ENCODE data around the gene CASP9. TPM values are rescaled to one million over a fixed set of nuclear protein-coding genes. Genes with fewer than 3 reads are reported as not detected.
"Not testable (repeated sequence)": the region's sequence is repeated elsewhere in the genome, so short reads cannot be mapped to it uniquely, and the experiment has no call there.

Gene CASP9
- polyA plus RNA-seq, 2 donors, result 10.3 to 10.4 TPM

GRCh38 chr1:15515022-15515663 lies 8.9 kb downstream of the CASP9 start:
- Histone ChIP-seq H3K36me3 (ENCODE audit: control insufficient read depth in 2 of 2, insufficient read depth in 2 of 2, low read length in 1 of 2) (peaks cover 0 to 4% of the 10 kb centered on the region in 2 donors), H3K9me3 (ENCODE audit: control insufficient read depth in 2 of 2, insufficient read depth in 1 of 2, low read depth in 1 of 2, low read length in 1 of 2) (no peaks in the 10 kb centered on the region)
- WGBS, 2 donors, result 63 to 70% methylated on average over 2 of the region's 2 CpGs

GRCh38 chr1:15514557-15514956 lies 9.5 kb downstream of the CASP9 start:
- 94 to 96% methylated on average over 5 of the region's 5 CpGs for WGBS, 2 donors
- H3K9me3 ChIP-seq (ENCODE audit: control insufficient read depth in 2 of 2, insufficient read depth in 1 of 2, low read depth in 1 of 2, low read length in 1 of 2), result not testable (repeated sequence)

More at GRCh38 chr1:15515022-15515663, 8.9 kb downstream of the CASP9 start:
- H3K4me1 ChIP-seq (ENCODE audit: control insufficient read depth in 2 of 2, insufficient read depth in 2 of 2, low read length in 1 of 2), result peaks cover 0 to 3% of the 10 kb centered on the region in 2 donors
- H3K4me3 ChIP-seq (ENCODE audit: low read depth in 1 of 2, low read length in 2 of 2), result no peak overlapping the region
- H3K27me3 ChIP-seq (ENCODE audit: control insufficient read depth in 1 of 2, insufficient read depth in 2 of 2, low read length in 2 of 2), result no peaks in the 10 kb centered on the region
- no peak overlapping the region for H3K27ac ChIP-seq (ENCODE audit: low read depth in 2 of 2, low read length in 1 of 2)

GRCh38 chr1:15513919-15514318 lies 10.1 kb downstream of the CASP9 start:
- no peaks in the 10 kb centered on the region for H3K9me3 ChIP-seq (ENCODE audit: control insufficient read depth in 2 of 2, insufficient read depth in 1 of 2, low read depth in 1 of 2, low read length in 1 of 2)
- no peaks in the 10 kb centered on the region for H3K27me3 ChIP-seq (ENCODE audit: control insufficient read depth in 1 of 2, insufficient read depth in 2 of 2, low read length in 2 of 2)
- no peak overlapping the region for H3K4me3 ChIP-seq (ENCODE audit: low read depth in 1 of 2, low read length in 2 of 2)
- 91 to 92% methylated on average over 3 of the region's 3 CpGs for WGBS, 2 donors
- H3K4me1 ChIP-seq (ENCODE audit: control insufficient read depth in 2 of 2, insufficient read depth in 2 of 2, low read length in 1 of 2), result peaks cover 0 to 3% of the 10 kb centered on the region in 2 donors
- peaks cover 0 to 4% of the 10 kb centered on the region in 2 donors for H3K36me3 ChIP-seq (ENCODE audit: control insufficient read depth in 2 of 2, insufficient read depth in 2 of 2, low read length in 1 of 2)
- no peak overlapping the region for H3K27ac ChIP-seq (ENCODE audit: low read depth in 2 of 2, low read length in 1 of 2)

More at GRCh38 chr1:15514557-15514956, 9.5 kb downstream of the CASP9 start:
- not testable (repeated sequence) for H3K4me3 ChIP-seq (ENCODE audit: low read depth in 1 of 2, low read length in 2 of 2); H3K27me3 ChIP-seq (ENCODE audit: control insufficient read depth in 1 of 2, insufficient read depth in 2 of 2, low read length in 2 of 2); H3K27ac ChIP-seq (ENCODE audit: low read depth in 2 of 2, low read length in 1 of 2); H3K4me1 ChIP-seq (ENCODE audit: control insufficient read depth in 2 of 2, insufficient read depth in 2 of 2, low read length in 1 of 2); H3K36me3 ChIP-seq (ENCODE audit: control insufficient read depth in 2 of 2, insufficient read depth in 2 of 2, low read length in 1 of 2)

- H3K4me1 ChIP-seq (ENCODE audit: control insufficient read depth in 2 of 2, insufficient read depth in 2 of 2, low read length in 1 of 2), result peaks cover 0 to 3% of the 10 kb centered on the region in 2 donors
- 85 to 86% methylated on average over 4 of the region's 4 CpGs for WGBS, 2 donors
Observed at GRCh38 chr1:15513192-15513591, 10.8 kb downstream of the CASP9 start.

GRCh38 chr1:15510611-15511405 lies 13.2 kb downstream of the CASP9 start:
- H3K27me3 ChIP-seq (ENCODE audit: control insufficient read depth in 1 of 2, insufficient read depth in 2 of 2, low read length in 2 of 2), result no peaks in the 10 kb centered on the region
- H3K4me3 ChIP-seq (ENCODE audit: low read depth in 1 of 2, low read length in 2 of 2), result no peak overlapping the region
- peaks cover 7 to 11% of the 10 kb centered on the region in 2 donors for H3K36me3 ChIP-seq (ENCODE audit: control insufficient read depth in 2 of 2, insufficient read depth in 2 of 2, low read length in 1 of 2)
- WGBS, 2 donors, result 88 to 96% methylated on average over 8 of the region's 8 CpGs
- no peaks in the 10 kb centered on the region for H3K9me3 ChIP-seq (ENCODE audit: control insufficient read depth in 2 of 2, insufficient read depth in 1 of 2, low read depth in 1 of 2, low read length in 1 of 2)
- H3K4me1 ChIP-seq (ENCODE audit: control insufficient read depth in 2 of 2, insufficient read depth in 2 of 2, low read length in 1 of 2), result no peaks in the 10 kb centered on the region
- no peak overlapping the region for H3K27ac ChIP-seq (ENCODE audit: low read depth in 2 of 2, low read length in 1 of 2)

More at GRCh38 chr1:15513192-15513591, 10.8 kb downstream of the CASP9 start:
- no peak overlapping the region for H3K27ac ChIP-seq (ENCODE audit: low read depth in 2 of 2, low read length in 1 of 2)
- H3K27me3 ChIP-seq (ENCODE audit: control insufficient read depth in 1 of 2, insufficient read depth in 2 of 2, low read length in 2 of 2), result no peaks in the 10 kb centered on the region
- no peaks in the 10 kb centered on the region for H3K9me3 ChIP-seq (ENCODE audit: control insufficient read depth in 2 of 2, insufficient read depth in 1 of 2, low read depth in 1 of 2, low read length in 1 of 2)
- H3K36me3 ChIP-seq (ENCODE audit: control insufficient read depth in 2 of 2, insufficient read depth in 2 of 2, low read length in 1 of 2), result peaks cover 0 to 4% of the 10 kb centered on the region in 2 donors
- no peak overlapping the region for H3K4me3 ChIP-seq (ENCODE audit: low read depth in 1 of 2, low read length in 2 of 2)

- Histone ChIP-seq H3K36me3 (ENCODE audit: control insufficient read depth in 2 of 2, insufficient read depth in 2 of 2, low read length in 1 of 2) (peaks cover 15 to 18% of the 10 kb centered on the region in 2 donors), H3K27me3 (ENCODE audit: control insufficient read depth in 1 of 2, insufficient read depth in 2 of 2, low read length in 2 of 2) (no peaks in the 10 kb centered on the region), H3K4me3 (ENCODE audit: low read depth in 1 of 2, low read length in 2 of 2) (no peak overlapping the region), H3K4me1 (ENCODE audit: control insufficient read depth in 2 of 2, insufficient read depth in 2 of 2, low read length in 1 of 2) (no peaks in the 10 kb centered on the region), H3K9me3 (ENCODE audit: control insufficient read depth in 2 of 2, insufficient read depth in 1 of 2, low read depth in 1 of 2, low read length in 1 of 2) (no peaks in the 10 kb centered on the region), H3K27ac (ENCODE audit: low read depth in 2 of 2, low read length in 1 of 2) (no peak overlapping the region)
- 84 to 85% methylated on average over 7 of the region's 7 CpGs for WGBS, 2 donors
Observed at GRCh38 chr1:15509586-15509985, 14.4 kb downstream of the CASP9 start.

- no peaks in the 10 kb centered on the region for H3K27me3 ChIP-seq (ENCODE audit: control insufficient read depth in 1 of 2, insufficient read depth in 2 of 2, low read length in 2 of 2)
- no peaks in the 10 kb centered on the region for H3K4me1 ChIP-seq (ENCODE audit: control insufficient read depth in 2 of 2, insufficient read depth in 2 of 2, low read length in 1 of 2)
- no peak overlapping the region for H3K4me3 ChIP-seq (ENCODE audit: low read depth in 1 of 2, low read length in 2 of 2)
- no peaks in the 10 kb centered on the region for H3K9me3 ChIP-seq (ENCODE audit: control insufficient read depth in 2 of 2, insufficient read depth in 1 of 2, low read depth in 1 of 2, low read length in 1 of 2)
- peaks cover 15 to 18% of the 10 kb centered on the region in 2 donors for H3K36me3 ChIP-seq (ENCODE audit: control insufficient read depth in 2 of 2, insufficient read depth in 2 of 2, low read length in 1 of 2)
- 83 to 94% methylated on average over 12 of the region's 12 CpGs for WGBS, 2 donors
- H3K27ac ChIP-seq (ENCODE audit: low read depth in 2 of 2, low read length in 1 of 2), result no peak overlapping the region
Observed at GRCh38 chr1:15508700-15509487, 15.1 kb downstream of the CASP9 start.

GRCh38 chr1:15507278-15507677 lies 16.7 kb downstream of the CASP9 start:
- Histone ChIP-seq H3K27ac (ENCODE audit: low read depth in 2 of 2, low read length in 1 of 2) (no peak overlapping the region), H3K27me3 (ENCODE audit: control insufficient read depth in 1 of 2, insufficient read depth in 2 of 2, low read length in 2 of 2) (no peaks in the 10 kb centered on the region), H3K4me3 (ENCODE audit: low read depth in 1 of 2, low read length in 2 of 2) (no peak overlapping the region), H3K36me3 (ENCODE audit: control insufficient read depth in 2 of 2, insufficient read depth in 2 of 2, low read length in 1 of 2) (peaks cover 20 to 21% of the 10 kb centered on the region in 2 donors), H3K9me3 (ENCODE audit: control insufficient read depth in 2 of 2, insufficient read depth in 1 of 2, low read depth in 1 of 2, low read length in 1 of 2) (no peaks in the 10 kb centered on the region), H3K4me1 (ENCODE audit: control insufficient read depth in 2 of 2, insufficient read depth in 2 of 2, low read length in 1 of 2) (no peaks in the 10 kb centered on the region)
- 84 to 96% methylated on average over 5 of the region's 5 CpGs for WGBS, 2 donors

- H3K9me3 ChIP-seq (ENCODE audit: control insufficient read depth in 2 of 2, insufficient read depth in 1 of 2, low read depth in 1 of 2, low read length in 1 of 2), result no peaks in the 10 kb centered on the region
- H3K4me3 ChIP-seq (ENCODE audit: low read depth in 1 of 2, low read length in 2 of 2), result no peak overlapping the region
- H3K36me3 ChIP-seq (ENCODE audit: control insufficient read depth in 2 of 2, insufficient read depth in 2 of 2, low read length in 1 of 2), result peaks cover 19 to 20% of the 10 kb centered on the region in 2 donors
- no peak overlapping the region for H3K27ac ChIP-seq (ENCODE audit: low read depth in 2 of 2, low read length in 1 of 2)
- H3K4me1 ChIP-seq (ENCODE audit: control insufficient read depth in 2 of 2, insufficient read depth in 2 of 2, low read length in 1 of 2), result no peaks in the 10 kb centered on the region
- no peaks in the 10 kb centered on the region for H3K27me3 ChIP-seq (ENCODE audit: control insufficient read depth in 1 of 2, insufficient read depth in 2 of 2, low read length in 2 of 2)
- WGBS, 2 donors, result 94 to 96% methylated on average over 17 of the region's 17 CpGs
Observed at GRCh38 chr1:15506831-15507230, 17.2 kb downstream of the CASP9 start.
